Duodenal mucosa (tissue), 2 donors: ENCODE data around the gene MED22.
"Not testable (repeated sequence)": the region's sequence is repeated elsewhere in the genome, so short reads cannot be mapped to it uniquely, and the experiment has no call there.

ENCODE experiments used
- H3K27ac ChIP-seq: one replicate; pipeline ENCODE4 v1.7.0; 2013; ENCODE audit warnings: low read depth, low read length
- H3K27me3 ChIP-seq, 2 donors: one replicate each; pipeline ENCODE4 v1.7.0; 2013; ENCODE audit warnings: low read length in 2 of 2, control low read depth in 1 of 2; ENCODE audit not compliant: insufficient read depth in 2 of 2, control insufficient read depth in 1 of 2
- H3K36me3 ChIP-seq, 2 donors: one replicate each; pipeline ENCODE4 v1.7.0; 2013; ENCODE audit warnings: low read length in 2 of 2, control low read depth in 1 of 2; ENCODE audit not compliant: insufficient read depth in 2 of 2, control insufficient read depth in 1 of 2
- H3K4me1 ChIP-seq, 2 donors: one replicate each; pipeline ENCODE4 v1.7.0; 2013; ENCODE audit warnings: low read length in 2 of 2, control low read depth in 1 of 2; ENCODE audit not compliant: insufficient read depth in 2 of 2, control insufficient read depth in 1 of 2
- H3K4me3 ChIP-seq, 2 donors: one replicate each; pipeline ENCODE4 v1.7.0; 2013; ENCODE audit warnings: low read length in 2 of 2, low read depth in 1 of 2
- H3K9ac ChIP-seq, 2 donors: one replicate each; pipeline ENCODE4 v1.7.0; 2013; ENCODE audit warnings: low read length in 2 of 2, low read depth in 1 of 2
- H3K9me3 ChIP-seq, 2 donors: one replicate each; pipeline ENCODE4 v1.7.0; 2013; ENCODE audit warnings: low read length in 2 of 2, control low read depth in 1 of 2; ENCODE audit not compliant: control insufficient read depth in 1 of 2

The MED22 gene

GRCh38 chr9:133347985-133348717 is at the start of gene MED22, which contains the start of gene RPL7A:
Gene MED22, minus strand, starts transcription at chr9:133348131. Its CDS starts 1,469 bp downstream, at chr9:133346662.
Gene RPL7A, plus strand, starts transcription at chr9:133348218. Its CDS starts 26 bp downstream, at chr9:133348244.
- peaks cover 51 to 71% of the 10 kb centered on the region in 2 donors for H3K36me3 ChIP-seq

GRCh38 chr9:133397370-133397769 is 49.4 kb upstream of the MED22 start:
- Histone ChIP-seq H3K9ac (no peak overlapping the region), H3K4me1 (no peaks in the 10 kb centered on the region), H3K4me3 (no peak overlapping the region), H3K36me3 (peaks cover 0 to 8% of the 10 kb centered on the region in 2 donors), H3K27me3 (peaks cover 17 to 18% of the 10 kb centered on the region in 2 donors), H3K27ac (no peak overlapping the region), H3K9me3 (no peaks in the 10 kb centered on the region)

More at GRCh38 chr9:133347985-133348717, at the start of gene MED22, which contains the start of gene RPL7A:
- Histone ChIP-seq H3K4me3 (peak within 1 kb of the TSS; percentile 98 to 99), H3K9me3 (no peaks in the 10 kb centered on the region), H3K4me1 (peaks cover 25% of the 10 kb centered on the region in 2 donors), H3K9ac (peak within 1 kb of the TSS; percentile 96 to 99), H3K27ac (peak within 1 kb of the TSS; percentile 96), H3K27me3 (no peaks in the 10 kb centered on the region)

- H3K27me3 ChIP-seq, result peaks cover 17 to 18% of the 10 kb centered on the region in 2 donors
- no peak overlapping the region for H3K9ac ChIP-seq
- no peaks in the 10 kb centered on the region for H3K9me3 ChIP-seq
These were observed 49.0 kb upstream of the MED22 start for GRCh38 chr9:133396952-133397351.

GRCh38 chr9:133394687-133395271 is 46.8 kb upstream of the MED22 start:
- no peaks in the 10 kb centered on the region for H3K9me3 ChIP-seq
- H3K27me3 ChIP-seq, result peaks cover 17 to 18% of the 10 kb centered on the region in 2 donors
- no peak overlapping the region for H3K27ac ChIP-seq

More at GRCh38 chr9:133396952-133397351, 49.0 kb upstream of the MED22 start:
- H3K27ac ChIP-seq, result no peak overlapping the region
- H3K36me3 ChIP-seq, result peaks cover 0 to 5% of the 10 kb centered on the region in 2 donors
- H3K4me1 ChIP-seq, result no peaks in the 10 kb centered on the region
- H3K4me3 ChIP-seq, result no peak overlapping the region

GRCh38 chr9:133393399-133393798 is 45.5 kb upstream of the MED22 start:
- Histone ChIP-seq H3K27ac (no peak overlapping the region), H3K9ac (no peak overlapping the region)

More at GRCh38 chr9:133394687-133395271, 46.8 kb upstream of the MED22 start:
- Histone ChIP-seq H3K36me3 (no peaks in the 10 kb centered on the region), H3K9ac (no peak overlapping the region), H3K4me1 (no peaks in the 10 kb centered on the region), H3K4me3 (no peak overlapping the region)

GRCh38 chr9:133392308-133392707 is 44.4 kb upstream of the MED22 start:
- not testable (repeated sequence) for H3K4me3 ChIP-seq, H3K9me3 ChIP-seq
- peaks cover 8 to 13% of the 10 kb centered on the region in 2 donors for H3K27me3 ChIP-seq

More at GRCh38 chr9:133393399-133393798, 45.5 kb upstream of the MED22 start:
- H3K4me1 ChIP-seq, result no peaks in the 10 kb centered on the region
- H3K27me3 ChIP-seq, result peaks cover 17 to 18% of the 10 kb centered on the region in 2 donors
- no peaks in the 10 kb centered on the region for H3K9me3 ChIP-seq
- H3K36me3 ChIP-seq, result no peaks in the 10 kb centered on the region
- H3K4me3 ChIP-seq, result no peak overlapping the region

GRCh38 chr9:133391449-133391848 is 43.5 kb upstream of the MED22 start:
- not testable (repeated sequence) for H3K9ac ChIP-seq, H3K4me1 ChIP-seq, H3K27me3 ChIP-seq, H3K27ac ChIP-seq, H3K4me3 ChIP-seq, H3K9me3 ChIP-seq, H3K36me3 ChIP-seq

More at GRCh38 chr9:133392308-133392707, 44.4 kb upstream of the MED22 start:
- H3K4me1 ChIP-seq, H3K9ac ChIP-seq, H3K27ac ChIP-seq, H3K36me3 ChIP-seq: not testable (repeated sequence)

GRCh38 chr9:133390713-133391112 is 42.8 kb upstream of the MED22 start:
- H3K4me1 ChIP-seq, result no peaks in the 10 kb centered on the region
- H3K27me3 ChIP-seq, result peaks cover 0 to 6% of the 10 kb centered on the region in 2 donors
- H3K9ac ChIP-seq, result no peak overlapping the region
- H3K4me3 ChIP-seq, result no peak overlapping the region
- H3K27ac ChIP-seq, result no peak overlapping the region
- H3K9me3 ChIP-seq, result no peaks in the 10 kb centered on the region
- H3K36me3 ChIP-seq, result no peaks in the 10 kb centered on the region

GRCh38 chr9:133389562-133389961 is 41.6 kb upstream of the MED22 start:
- H3K4me1 ChIP-seq, result no peaks in the 10 kb centered on the region
- H3K9me3 ChIP-seq, result no peaks in the 10 kb centered on the region
- H3K36me3 ChIP-seq, result no peaks in the 10 kb centered on the region
- H3K9ac ChIP-seq, result no peak overlapping the region
- peaks cover 0 to 6% of the 10 kb centered on the region in 2 donors for H3K27me3 ChIP-seq
- no peak overlapping the region for H3K27ac ChIP-seq
- no peak overlapping the region for H3K4me3 ChIP-seq

- Histone ChIP-seq H3K27me3 (peaks cover 0 to 6% of the 10 kb centered on the region in 2 donors), H3K9ac (no peak overlapping the region), H3K27ac (no peak overlapping the region), H3K4me3 (no peak overlapping the region), H3K36me3 (no peaks in the 10 kb centered on the region), H3K9me3 (no peaks in the 10 kb centered on the region), H3K4me1 (no peaks in the 10 kb centered on the region)
These were observed 41.2 kb upstream of the MED22 start for GRCh38 chr9:133389025-133389557.
